GM21825 (cell line): Measurements from ENCODE around the gene FNBP1.
A peak's percentile ranks its signal among the peaks of the same experiment; 100 is the strongest.

ENCODE experiments used
- ATAC-seq: cut with Tn5 transposase; IDR thresholded peaks from one replicate; pipeline ENCODE4 v1.9.1; 2021; ENCODE audit warnings: mild to moderate bottlenecking, moderate library complexity; ENCODE audit not compliant: unreplicated experiment

The FNBP1 gene

DNA sequence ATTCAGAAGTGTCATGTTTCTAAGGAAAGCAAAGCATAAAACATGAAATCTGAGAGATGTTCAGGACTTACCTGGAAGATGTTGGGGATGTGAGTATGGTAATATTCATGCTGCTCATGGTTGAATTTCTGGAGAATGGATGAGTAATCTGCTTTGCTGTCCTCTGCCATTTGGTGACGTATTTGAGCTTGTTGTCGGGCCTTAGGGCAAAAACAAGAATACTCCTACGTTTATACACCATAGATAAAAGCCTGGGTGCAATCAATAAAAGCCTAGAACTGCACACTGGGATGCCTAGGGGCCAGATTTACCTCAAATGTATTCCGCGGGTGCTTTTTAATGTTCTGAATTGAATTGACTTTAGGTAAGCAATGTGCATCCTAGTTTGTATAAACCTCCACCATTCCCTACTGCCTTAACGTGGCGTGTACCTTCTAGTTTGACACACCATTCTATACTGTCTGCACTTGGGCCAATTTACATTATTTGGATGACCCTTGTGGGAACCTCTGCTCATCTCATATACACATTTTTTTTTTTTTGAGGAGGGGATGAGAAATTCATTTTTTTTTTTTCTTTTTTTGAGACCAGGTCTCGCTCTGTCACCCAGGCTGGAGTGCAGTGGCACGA lies 113.4 kb downstream of the FNBP1 start:
- ATAC-seq: no peak

DNA sequence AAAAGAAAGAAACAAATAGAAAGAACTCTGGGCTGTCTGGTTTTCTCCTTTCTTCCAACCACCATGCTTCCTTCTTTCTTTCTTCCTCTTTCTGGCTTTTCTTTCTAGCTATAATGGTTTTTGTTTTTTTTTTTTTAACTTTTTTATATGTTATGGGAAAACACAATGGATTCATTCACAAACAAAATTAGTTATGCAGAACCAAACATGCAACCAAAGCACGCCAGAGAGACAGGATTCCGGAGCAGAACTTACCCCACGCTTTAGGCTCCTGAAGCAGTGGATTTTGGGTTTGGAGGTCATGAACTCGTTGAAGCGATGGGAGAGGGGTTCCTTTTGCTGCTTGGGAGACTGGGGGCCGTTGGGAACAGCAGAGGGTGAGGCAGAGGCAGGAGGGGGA lies 119.4 kb downstream of the FNBP1 start:
- ATAC-seq: no peak

DNA sequence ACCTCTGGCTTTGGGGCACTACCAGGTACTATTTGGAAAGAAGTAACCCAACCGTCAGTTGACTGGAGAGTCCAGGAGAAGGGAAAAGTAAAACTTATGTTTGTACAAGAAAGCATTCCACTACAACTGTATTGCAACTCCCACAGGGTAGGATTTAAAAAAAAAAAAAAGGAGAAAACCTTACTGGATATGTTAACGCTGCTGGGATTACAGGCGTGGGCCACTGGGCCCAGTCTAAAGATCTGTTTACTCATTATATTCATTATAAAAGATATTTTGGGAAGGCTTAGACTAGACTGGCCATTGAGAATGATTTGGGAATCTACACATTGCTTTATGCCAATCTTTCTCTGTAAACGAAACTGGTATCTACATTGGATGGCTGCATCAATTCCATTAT lies 121.1 kb downstream of the FNBP1 start:
- no peak for ATAC-seq

DNA sequence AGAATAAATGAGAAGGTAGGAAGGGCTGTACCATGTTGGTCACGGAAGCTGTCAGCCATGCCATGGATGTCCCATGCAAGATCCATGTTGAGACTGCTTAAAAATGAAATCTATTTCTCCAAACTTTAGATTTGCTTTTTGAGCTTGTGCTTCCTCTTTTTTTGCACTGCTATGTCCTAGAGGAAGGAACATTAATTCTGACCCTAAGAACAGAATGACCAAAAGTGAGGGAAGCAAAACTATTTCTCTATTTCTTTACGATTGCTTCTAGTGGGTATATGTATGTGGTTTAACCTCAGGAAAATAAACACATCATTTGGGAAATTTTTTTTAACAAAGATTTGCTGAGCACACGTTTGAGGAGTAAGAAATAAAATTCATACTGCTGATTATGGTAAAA lies 123.1 kb downstream of the FNBP1 start:
- ATAC-seq: no peak

DNA sequence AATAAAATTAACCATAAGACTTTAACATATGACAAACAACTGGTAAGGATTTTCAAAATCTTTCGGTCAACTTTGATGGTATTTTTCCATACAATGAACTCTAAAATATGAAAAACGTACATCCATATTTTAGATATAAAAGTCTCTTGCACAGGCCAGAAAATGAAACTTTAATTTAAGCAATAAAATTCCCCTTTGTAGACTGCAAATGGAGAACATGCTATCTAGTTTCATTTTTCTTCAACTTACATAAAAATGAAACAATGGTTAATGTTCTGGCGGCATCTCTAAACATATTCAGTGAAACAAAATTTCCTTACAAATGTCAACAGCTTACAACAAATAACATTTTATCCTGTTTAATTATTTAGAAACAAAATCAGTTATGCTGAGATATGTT lies 123.7 kb downstream of the FNBP1 start:
- ATAC-seq: no peak

DNA sequence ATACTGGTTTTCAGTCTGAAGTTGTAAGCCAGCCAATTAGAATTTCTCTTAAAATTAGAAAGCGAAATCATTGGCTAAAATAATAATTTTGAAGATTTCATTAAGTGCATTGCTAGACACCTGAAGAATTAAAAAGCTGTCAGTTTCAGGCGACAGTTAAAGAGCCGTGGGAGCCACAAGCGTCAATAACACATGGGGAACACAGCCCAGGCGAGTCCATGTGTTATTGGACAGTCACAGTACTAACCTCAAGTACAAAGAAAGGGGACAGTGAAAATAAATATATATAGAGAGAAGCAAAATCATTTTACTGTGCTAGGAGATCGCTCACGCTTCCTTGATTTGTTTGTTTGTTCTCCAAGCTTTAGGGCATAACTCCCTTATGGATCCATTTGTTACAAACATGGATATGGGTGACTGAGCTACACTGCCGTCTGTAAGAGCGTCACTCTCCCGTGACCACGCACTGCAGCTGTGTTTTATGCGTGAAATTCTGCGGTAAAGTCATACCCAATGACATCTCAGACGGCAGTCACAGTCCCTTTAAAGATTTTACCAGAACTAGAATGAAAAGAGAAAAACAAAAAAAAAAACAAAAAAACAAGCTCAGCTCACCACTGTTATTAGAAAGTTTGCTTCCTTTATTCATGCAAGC lies 124.6 kb downstream of the FNBP1 start:
- no peak for ATAC-seq

DNA sequence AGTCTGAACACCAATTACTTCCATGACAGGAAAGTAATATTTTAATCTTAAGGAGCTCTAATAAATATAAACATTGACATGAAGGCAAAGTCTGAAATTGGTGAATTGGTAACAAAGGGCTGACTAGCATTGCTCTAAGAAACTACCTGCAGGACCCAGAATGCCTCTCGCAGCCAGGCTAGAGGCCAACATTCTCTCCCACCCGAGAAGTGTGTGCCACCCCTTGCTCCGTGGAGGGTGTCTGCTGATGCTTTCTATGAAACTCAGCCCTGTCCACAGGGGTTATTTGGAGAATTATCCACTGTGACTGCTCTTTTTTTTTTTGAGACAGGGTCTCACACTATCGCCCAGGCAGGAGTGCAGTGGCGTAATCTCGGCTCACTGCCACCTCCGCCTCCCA lies 126.3 kb downstream of the FNBP1 start:
- ATAC-seq: no peak

DNA sequence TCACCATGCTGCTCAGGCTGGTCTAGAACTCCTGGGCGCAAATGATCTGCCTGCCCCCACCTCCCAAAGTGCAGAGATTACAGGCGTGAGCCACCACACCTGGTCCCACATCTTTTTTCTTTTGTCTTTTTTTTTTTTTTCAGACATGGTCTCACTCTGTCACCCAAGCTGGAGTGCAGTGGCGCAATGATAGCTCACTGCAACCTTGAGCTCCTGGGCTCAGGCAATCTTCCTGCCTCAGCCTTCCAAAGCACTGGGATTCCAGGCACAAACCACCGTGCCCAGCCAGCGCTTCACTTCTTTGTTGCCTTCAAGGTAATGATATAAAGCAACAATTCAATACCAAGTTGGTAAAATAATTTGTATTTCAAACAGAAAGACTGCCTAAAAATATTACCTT lies 128.9 kb downstream of the FNBP1 start:
- ATAC-seq: no peak

DNA sequence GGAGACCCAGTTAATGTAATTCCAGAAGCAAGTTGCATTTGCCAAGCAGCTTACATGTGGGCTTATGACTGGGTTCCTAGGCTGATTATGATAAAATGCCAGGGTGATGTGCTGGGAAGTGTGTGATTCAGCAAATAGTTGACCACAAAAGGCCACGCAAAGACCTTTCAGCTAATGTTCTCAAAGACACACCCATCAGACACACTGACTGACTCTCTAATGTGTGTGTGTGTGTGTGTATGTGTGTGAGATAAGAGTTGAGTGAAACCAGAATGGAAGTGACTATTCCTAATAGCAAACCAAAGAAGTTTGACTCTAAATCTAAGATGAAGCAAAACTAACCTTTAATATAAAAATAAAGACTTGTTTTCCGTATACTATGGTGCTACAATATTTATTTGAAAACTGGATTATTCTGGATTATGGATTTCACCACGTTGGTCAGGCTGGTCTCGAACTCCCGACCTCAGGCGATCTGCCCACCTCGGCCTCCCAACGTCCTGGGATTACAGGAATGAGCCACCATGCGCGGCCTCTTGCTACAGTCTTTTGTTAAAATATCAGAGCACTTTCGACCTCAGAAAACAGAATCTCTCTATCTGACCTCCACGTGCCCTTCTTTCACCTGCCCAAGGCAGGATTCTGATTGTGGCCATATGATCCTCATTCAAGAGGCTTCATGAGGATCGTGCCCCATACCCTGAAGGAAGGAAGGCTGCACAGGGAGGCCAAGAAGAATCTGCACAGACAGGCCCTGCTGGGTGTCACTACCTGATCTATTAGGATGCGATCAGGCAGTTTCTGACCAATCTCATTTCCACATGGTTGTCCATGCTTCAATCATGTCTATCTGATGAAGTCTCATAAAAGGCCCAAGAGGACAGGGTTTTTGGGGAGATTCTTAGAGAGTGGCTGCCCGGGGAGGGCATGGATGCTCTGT lies 132.1 kb downstream of the FNBP1 start:
- no peak for ATAC-seq

DNA sequence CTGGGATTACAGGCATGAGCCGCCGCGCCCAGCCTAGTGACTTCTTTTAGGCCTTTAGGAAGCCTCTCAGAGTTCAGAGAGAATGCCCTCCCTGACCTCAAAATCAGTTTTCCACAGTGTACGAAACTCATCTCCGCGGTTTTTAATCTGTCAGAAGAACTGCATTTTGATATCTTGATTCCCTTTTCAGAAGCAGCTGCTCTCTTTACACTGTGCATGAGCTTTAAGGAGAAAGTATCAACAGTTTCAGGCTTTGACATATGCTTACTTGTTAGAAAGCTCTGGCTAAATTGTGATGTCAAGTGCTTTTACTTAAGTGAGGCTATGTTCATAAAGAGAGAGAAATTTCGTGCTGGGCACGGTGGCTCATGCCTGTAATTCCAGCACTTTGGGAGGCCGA lies 133.1 kb downstream of the FNBP1 start:
- ATAC-seq: no peak

DNA sequence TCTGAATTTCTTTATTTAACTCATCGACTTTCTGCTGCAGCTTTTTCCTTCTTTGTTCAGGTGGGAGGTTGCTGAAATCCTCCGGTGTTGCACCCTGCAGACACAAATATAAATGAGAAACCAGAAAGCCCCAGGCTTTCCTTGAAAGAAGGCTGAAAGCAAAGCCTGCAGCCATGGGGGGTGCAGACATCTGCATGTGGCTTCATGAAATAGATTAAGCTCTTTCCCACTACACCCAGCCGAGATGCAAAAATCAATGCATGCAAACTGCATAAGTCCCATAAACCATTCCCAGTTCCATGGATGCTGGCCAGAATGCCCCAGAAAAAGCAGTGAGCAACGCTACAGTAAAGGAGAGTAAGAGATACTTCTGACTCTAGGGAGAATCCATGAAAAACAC lies 134.1 kb downstream of the FNBP1 start:
- ATAC-seq: no peak

DNA sequence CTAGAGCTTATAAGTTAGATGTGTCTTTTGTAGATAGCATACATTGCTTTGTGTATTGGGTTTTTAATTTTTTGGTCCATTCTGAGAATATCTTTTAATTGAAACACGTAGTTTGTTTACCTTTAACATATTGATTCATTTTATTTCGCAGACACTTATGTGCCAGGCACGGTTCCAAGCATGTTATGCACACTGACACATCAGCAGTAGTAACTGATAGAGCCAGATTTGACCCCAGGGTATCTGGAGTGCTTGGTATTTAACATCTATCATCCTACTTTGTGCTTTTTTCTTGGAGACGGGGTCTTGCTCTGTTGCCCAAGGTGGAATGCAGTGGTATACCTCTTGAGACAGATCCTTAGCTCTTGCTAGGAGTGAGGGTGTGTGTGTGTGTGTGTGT lies 135.8 kb downstream of the FNBP1 start:
- no peak for ATAC-seq

DNA sequence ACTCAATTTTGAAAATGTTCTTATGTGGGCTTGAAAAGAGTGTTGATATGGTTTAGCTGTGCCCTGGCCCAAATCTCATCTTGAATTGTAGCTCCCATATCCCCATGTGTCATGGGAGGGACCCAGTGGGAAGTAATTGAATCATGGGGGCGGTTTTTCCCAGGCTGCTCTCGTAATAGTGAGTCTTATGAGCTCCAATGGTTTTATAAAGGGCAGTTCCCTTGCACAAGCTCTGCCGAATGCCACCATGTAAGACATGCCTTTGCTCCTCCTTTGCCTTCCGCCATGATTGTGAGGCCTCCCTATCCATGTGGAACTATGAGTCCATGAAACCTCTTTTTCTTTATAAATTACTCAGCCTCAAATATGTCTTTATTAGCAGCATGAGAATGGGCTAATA lies 136.7 kb downstream of the FNBP1 start:
- ATAC-seq: no peak

DNA sequence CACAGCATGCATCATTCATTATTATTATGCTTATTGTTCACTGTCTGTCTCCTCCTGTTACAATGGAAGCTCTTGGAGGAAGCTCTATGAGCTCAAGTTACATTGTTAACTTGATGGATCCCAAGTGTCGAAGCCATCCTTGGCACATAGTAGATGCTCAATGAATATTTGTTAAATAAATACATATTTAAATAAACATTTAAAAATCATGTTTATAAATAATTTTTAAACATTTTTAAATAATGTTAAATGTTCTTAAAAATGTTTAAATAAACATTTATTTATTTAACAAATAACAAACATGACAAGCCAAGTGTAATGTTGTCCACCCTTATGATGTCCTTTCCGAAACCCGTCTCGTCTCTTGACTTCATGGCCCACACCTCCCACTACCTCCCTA lies 138.3 kb downstream of the FNBP1 start:
- ATAC-seq: no peak

DNA sequence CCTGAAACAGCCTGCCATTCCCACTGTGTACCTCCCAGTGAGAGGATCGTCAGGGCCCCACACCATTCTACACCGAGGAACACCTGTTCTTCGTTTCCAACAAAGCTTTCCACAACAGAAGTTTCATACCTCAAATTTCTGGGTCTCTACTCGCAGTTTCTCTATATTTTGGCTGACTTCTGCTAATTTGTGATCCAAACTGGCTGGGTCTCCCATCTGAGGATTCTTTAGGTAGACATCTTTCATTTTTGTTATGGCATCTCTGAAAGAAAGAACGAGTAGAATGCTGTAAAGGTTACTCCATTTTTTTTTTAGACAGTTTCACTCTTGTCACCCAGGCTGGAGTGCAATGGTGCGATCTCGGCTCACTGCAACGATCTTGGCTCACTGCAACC lies 140.3 kb downstream of the FNBP1 start:
- ATAC-seq: no peak

DNA sequence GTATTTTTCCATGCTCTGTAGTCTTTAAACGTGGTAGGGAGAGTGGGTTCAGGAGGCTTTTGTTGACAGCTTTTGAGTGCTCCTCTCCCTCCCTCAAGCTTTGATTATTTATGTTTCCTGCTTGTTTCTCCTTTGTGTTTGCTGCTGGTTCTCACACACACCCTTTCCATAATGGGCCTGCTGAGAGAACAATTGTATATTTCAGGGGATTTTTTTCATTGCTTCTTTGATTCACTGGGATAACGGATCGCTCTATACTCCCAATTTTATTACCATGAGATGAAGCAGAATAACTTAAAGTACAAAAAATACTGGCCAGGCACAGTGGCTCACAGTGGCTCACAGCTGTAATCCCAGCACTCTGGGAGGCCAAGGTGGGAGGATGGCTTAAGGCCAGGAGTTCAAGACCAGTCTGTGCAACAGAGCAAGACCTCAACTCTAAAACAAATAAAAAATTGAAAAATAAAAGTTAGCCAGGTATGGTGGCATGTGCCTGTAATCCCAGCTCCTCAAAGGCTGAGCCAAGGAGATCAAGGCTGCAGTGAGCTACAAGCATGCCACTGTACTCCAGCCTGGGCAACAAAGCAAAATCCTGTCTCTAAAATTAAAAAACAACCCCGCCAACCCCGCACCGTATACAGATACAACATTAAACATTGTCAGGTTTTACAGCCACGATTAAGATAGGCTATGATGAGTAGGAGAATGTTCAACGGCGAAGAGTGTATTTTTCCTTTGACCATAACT lies 140.8 kb downstream of the FNBP1 start:
- ATAC-seq: no peak

DNA sequence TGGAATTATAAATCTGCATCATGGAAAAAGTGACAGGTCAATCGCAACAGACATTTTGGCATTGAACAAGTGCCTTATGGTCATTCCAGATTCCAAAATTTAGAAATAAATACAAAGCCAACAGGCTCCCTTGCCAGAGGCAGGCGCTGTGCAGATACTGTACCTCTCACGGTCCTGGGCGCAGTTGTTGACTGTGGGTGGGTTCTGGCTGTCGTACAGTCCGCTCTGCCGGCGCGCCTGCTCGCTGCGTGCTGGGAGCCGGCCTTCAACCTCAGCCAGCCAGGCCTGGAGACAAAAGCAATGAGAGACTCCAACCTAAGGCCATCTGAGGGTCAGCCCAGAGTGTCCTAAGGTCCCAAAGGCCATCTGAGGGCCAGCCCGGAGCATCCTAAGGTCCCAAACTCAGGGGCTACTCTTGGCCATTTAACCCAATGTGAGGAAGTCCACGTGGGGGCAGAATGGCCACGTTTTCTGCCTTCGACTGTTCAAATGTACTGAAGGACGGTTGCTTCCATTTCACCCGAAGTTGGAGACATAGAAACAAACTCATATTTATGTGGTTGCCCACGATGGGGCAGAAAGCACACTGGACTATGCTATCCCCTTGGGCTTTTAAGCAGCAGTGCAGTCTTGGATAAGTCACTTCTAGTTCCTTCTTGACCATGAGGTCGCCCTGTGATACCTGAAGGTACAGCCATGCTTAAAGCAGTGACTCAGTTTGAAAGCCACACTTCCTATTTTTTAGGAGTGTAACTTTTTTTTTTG lies 142.5 kb downstream of the FNBP1 start:
- ATAC-seq: peak; percentile 78

DNA sequence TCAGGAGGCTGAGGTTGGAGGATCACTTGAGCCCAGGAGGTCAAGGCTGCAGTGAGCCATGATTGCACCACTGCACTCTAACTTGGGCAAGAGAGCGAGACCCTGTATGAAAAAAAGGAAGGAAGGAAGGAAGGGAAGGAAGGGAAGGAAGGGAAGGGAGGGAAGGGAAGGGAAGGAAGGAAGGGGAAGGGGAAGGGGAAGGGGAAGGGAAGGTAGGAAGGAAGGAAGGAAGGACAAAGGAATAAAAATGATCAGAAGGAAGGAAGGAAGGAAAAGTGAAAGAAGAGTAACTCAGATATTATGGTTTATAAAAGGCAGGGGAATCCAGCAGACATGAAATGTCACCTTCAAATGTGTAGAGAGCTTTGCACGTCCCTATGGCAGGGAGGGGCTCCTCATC lies 143.4 kb downstream of the FNBP1 start:
- no peak for ATAC-seq

DNA sequence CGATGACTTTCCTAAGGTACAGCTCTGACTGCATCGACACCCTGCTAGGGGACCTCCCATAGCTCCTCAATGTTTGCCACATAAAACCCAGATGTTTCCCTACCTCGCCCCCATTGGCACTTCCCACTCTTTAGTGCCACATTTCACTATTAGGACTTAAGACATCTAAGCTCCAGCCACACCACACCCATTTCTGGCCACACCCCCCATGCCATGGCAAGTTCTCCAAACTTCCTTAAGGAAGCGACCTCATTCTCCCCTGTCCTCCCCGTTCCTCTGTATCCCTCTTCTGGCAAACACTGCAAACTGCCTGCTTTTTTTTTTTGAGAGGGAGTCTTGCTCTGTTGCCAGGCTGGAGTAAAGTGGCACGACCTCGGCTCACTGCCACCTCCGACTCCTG lies 144.8 kb downstream of the FNBP1 start:
- no peak for ATAC-seq

DNA sequence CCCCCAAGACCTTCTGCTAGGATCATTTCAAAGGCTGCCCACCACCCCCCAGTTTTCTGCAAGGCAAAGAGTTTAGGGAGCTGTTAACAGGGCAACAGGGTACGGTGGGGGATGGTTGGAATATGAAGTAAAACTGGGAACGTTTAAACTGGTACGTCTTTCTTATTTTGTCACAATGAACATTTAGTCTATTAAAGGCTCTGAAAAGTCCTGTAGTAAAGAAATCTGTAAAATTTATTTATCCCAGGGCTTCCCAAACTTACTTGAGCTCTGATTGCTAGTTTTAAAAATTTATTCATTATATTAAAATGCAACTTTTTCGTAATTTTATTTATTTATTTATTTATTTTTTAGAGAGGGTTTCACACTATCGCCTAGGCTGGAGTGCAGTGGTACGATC lies 145.7 kb downstream of the FNBP1 start:
- no peak for ATAC-seq
